ENCODE measurements around the gene ERBB4. TPM values are rescaled to one million over a fixed set of nuclear protein-coding genes. Genes with fewer than 3 reads are reported as not detected.
"Not testable (repeated sequence)": the region's sequence is repeated elsewhere in the genome, so short reads cannot be mapped to it uniquely, and the experiment has no call there.

The ERBB4 gene
- total RNA-seq, 1 donor from 2014 or later, result 2.8 TPM

GRCh38 chr2:212245880-212246279 lies 292.7 kb downstream of the ERBB4 start:
- Mint-ChIP-seq H3K27me3 (ENCODE audit: unreplicated experiment) (no peaks in the 10 kb centered on the region), H3K9me3 (ENCODE audit: unreplicated experiment) (no peaks in the 10 kb centered on the region), H3K36me3 (ENCODE audit: unreplicated experiment) (no peaks in the 10 kb centered on the region), H3K4me1 (ENCODE audit: unreplicated experiment) (no peaks in the 10 kb centered on the region), H3K4me3 (ENCODE audit: unreplicated experiment) (no peak overlapping the region), H3K27ac (ENCODE audit: unreplicated experiment) (no peak overlapping the region)
- no peak for TF ChIP-seq CTCF (IDR thresholded peaks at IDR 0.05)
- DNase-seq (ENCODE audit: extremely low spot score, unreplicated experiment), result no peak

- H3K27me3 Mint-ChIP-seq (ENCODE audit: unreplicated experiment), result no peaks in the 10 kb centered on the region
- TF ChIP-seq CTCF (IDR thresholded peaks at IDR 0.05), result no peak
Observed at GRCh38 chr2:212242724-212243123, 295.9 kb downstream of the ERBB4 start.

GRCh38 chr2:212238152-212238551 lies 300.4 kb downstream of the ERBB4 start:
- not testable (repeated sequence) for H3K4me3 Mint-ChIP-seq (ENCODE audit: unreplicated experiment); H3K36me3 Mint-ChIP-seq (ENCODE audit: unreplicated experiment); H3K4me1 Mint-ChIP-seq (ENCODE audit: unreplicated experiment); H3K27ac Mint-ChIP-seq (ENCODE audit: unreplicated experiment); DNase-seq (ENCODE audit: extremely low spot score, unreplicated experiment); H3K27me3 Mint-ChIP-seq (ENCODE audit: unreplicated experiment); H3K9me3 Mint-ChIP-seq (ENCODE audit: unreplicated experiment)

More at GRCh38 chr2:212242724-212243123, 295.9 kb downstream of the ERBB4 start:
- H3K36me3 Mint-ChIP-seq (ENCODE audit: unreplicated experiment), result no peaks in the 10 kb centered on the region
- no peak overlapping the region for H3K27ac Mint-ChIP-seq (ENCODE audit: unreplicated experiment)
- H3K4me1 Mint-ChIP-seq (ENCODE audit: unreplicated experiment), result no peaks in the 10 kb centered on the region
- H3K9me3 Mint-ChIP-seq (ENCODE audit: unreplicated experiment), result no peaks in the 10 kb centered on the region
- DNase-seq (ENCODE audit: extremely low spot score, unreplicated experiment), result no peak
- no peak overlapping the region for H3K4me3 Mint-ChIP-seq (ENCODE audit: unreplicated experiment)

- H3K9me3 Mint-ChIP-seq (ENCODE audit: unreplicated experiment), result peaks cover 8% of the 10 kb centered on the region
- H3K4me1 Mint-ChIP-seq (ENCODE audit: unreplicated experiment), result no peaks in the 10 kb centered on the region
- TF ChIP-seq CTCF (IDR thresholded peaks at IDR 0.05), result no peak
- no peak for DNase-seq (ENCODE audit: extremely low spot score, unreplicated experiment)
- no peaks in the 10 kb centered on the region for H3K36me3 Mint-ChIP-seq (ENCODE audit: unreplicated experiment)
- no peaks in the 10 kb centered on the region for H3K27me3 Mint-ChIP-seq (ENCODE audit: unreplicated experiment)
- H3K27ac Mint-ChIP-seq (ENCODE audit: unreplicated experiment), result no peak overlapping the region
- H3K4me3 Mint-ChIP-seq (ENCODE audit: unreplicated experiment), result no peak overlapping the region
Observed at GRCh38 chr2:212237350-212238095, 301.1 kb downstream of the ERBB4 start.

- Mint-ChIP-seq H3K27me3 (ENCODE audit: unreplicated experiment) (no peaks in the 10 kb centered on the region), H3K4me3 (ENCODE audit: unreplicated experiment) (no peak overlapping the region), H3K9me3 (ENCODE audit: unreplicated experiment) (no peaks in the 10 kb centered on the region), H3K36me3 (ENCODE audit: unreplicated experiment) (no peaks in the 10 kb centered on the region), H3K27ac (ENCODE audit: unreplicated experiment) (no peak overlapping the region), H3K4me1 (ENCODE audit: unreplicated experiment) (peaks cover 5% of the 10 kb centered on the region)
- no peak for TF ChIP-seq CTCF (IDR thresholded peaks at IDR 0.05)
- DNase-seq (ENCODE audit: extremely low spot score, unreplicated experiment), result no peak
Observed at GRCh38 chr2:212228743-212229171, 309.8 kb downstream of the ERBB4 start.
